NCI-H2196 treated with DMSO at 0.1 percent for 48 hours (cell line): ENCODE measurements around the gene FAM3C.
"Not testable (repeated sequence)": the region's sequence is repeated elsewhere in the genome, so short reads cannot be mapped to it uniquely, and the experiment has no call there.

Experiments
- DNase-seq: peaks from one replicate; lab custom pipeline; 2025; ENCODE audit not compliant: unreplicated experiment; lab: John Stamatoyannopoulos, UW

FAM3C gene

GRCh38 chr7:121334875-121335648 lies 61.0 kb downstream of the FAM3C start:
- DNase-seq = no peak

- DNase-seq = no peak
Measured at GRCh38 chr7:121334376-121334775, 61.7 kb downstream of the FAM3C start.

DNA sequence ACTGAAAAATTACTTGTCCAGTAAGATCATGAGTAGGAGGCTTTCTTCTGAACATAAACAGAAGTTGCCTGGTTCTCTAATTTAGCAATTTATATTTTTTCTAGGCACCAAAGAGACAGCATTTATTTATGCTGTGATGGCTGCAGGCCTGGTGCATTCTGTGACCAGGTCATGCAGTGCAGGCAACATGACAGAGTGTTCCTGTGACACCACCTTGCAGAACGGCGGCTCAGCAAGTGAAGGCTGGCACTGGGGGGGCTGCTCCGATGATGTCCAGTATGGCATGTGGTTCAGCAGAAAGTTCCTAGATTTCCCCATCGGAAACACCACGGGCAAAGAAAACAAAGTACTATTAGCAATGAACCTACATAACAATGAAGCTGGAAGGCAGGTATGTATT lies 64.5 kb downstream of the FAM3C start:
- no peak for DNase-seq

DNA sequence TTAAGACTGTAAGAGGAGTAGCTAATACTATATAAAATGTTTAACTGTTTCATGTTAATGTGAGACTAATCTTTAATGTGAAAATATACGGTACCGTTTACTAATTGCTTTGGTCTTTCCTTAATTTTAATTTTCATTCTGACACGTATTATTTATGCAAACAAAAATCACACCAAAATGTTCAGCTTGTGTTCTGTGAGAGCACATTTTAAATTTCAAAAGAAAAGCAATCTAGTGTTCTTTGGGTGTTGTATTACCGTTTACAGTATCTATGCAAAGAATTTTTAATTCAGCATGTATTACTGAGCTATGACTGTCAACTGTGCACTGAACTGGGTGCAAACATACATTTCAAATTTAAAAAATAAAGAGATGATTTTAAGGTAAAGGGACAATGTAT lies 65.1 kb downstream of the FAM3C start:
- no peak for DNase-seq

DNA sequence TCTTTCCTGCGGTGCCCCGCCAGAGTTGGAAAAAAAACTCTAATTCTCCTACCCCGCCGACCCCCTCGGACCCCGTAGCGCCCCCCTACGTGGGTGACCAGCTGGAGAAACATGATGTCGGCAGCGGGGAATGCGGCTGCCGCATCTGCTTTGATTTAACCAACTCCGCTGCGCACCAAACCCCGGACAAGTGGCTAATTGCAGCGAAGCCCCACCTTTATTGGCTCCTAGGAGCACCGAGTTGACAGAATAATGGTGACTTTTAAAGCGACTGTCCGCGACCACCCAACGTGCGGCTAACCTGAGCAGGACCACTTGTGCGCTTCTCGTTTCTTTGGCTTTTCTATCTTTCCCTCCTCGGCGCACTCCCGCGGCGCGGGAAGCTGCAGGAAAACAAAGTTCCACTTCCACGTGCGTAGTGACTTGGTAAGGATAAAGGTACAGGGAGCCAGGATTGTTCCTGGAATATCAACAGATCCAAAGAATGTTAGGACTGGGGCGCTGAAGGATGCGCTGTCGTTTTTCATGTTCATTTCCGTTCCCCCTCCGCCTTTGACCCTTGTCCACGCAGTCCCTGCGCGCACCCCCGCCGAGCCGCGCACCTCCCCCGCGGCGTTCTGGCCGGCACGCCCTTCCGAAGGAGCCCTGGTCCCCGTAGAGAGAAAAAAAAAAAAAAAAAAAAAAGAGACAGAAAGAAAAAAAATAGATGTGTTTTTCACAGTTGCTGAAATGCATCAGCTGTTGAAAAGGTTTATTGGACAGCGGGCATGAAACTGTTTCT lies 65.9 kb downstream of the FAM3C start:
- DNase-seq = no peak

DNA sequence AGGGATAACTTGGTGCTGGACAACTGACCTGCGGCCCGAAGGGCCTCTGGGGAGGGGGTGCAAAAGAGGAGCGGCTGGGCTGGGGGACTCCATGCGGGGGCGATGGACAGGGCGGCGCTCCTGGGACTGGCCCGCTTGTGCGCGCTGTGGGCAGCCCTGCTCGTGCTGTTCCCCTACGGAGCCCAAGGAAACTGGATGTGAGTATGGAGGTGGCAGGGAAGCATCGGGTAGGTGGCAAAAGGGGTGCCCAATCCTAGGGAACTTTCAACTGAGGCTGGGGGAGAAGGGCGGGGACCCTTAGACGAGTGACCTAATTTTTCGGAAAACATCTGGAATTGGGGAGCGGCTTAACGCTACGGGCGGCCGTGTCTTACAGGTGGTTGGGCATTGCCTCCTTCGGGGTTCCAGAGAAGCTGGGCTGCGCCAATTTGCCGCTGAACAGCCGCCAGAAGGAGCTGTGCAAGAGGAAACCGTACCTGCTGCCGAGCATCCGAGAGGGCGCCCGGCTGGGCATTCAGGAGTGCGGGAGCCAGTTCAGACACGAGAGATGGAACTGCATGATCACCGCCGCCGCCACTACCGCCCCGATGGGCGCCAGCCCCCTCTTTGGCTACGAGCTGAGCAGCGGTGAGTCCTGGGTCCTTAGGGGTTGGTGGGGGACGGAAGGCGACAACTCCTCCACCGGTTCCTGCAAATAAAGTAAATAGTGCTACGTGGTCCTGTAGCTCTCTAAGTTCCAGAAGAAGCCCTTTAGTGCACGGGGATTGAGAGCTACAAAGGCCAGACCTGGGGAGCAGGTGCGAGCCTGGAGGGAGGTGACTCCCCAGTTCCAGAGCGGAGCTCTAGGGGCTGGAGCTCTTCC lies 66.7 kb downstream of the FAM3C start:
- no peak for DNase-seq

DNA sequence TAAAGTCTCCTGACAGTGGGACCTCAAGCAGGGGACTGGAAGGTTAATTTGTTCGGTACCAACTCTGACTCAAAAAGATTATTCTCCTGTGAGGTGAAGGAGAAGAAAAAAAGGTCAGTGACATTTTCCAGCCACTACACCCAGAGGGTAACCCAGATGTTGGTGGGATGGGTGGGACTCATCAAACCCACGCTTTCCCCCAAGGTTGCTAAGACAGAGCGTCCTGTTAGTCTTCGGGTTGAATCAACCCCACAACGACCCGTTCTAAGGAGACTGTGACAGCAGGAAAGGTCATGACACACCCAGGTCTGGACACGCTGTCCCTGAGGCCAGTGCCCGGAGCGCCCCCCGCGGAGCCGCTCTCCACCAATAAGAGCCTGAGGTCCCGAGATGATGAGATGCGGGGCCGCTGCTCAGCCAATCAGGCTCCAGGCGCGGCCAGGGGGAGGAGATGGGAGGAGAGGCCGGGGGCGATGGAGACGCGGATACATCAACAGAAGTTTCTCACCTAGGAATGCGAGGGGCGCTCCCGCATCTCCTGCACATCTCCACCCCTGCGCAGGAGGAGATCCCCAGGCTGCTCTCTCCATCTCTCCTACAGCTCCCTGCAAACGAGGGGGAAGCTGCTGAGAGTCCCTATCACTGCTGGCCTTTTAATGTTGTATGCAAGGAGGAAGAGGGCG lies 67.5 kb downstream of the FAM3C start, which contains the start of gene WNT16:
Gene WNT16, plus strand, starts transcription at position 493 of the 683 bp plus-strand sequence. CDS start 293 bp downstream, outside the sequence.
- DNase-seq = no peak

DNA sequence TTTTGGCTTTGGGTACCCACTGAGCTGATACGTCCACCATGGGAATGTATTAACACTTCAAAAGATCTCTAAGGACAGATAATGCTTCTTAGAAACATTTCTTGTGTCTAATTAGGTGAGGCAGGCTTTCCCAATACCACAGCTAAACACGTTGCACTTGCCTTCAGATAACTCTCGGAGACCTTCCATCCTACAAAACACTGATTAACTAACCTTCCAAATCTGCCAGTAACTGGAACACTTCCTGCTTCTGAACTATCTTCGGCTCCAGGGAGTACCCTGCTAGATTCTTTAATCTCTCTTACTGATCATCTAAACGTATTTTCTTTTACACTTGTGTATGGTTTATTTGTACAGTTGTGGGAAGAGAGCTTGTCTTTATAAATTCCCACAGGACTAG lies 68.4 kb downstream of the FAM3C start:
- DNase-seq = no peak

- DNase-seq = no peak
Measured at GRCh38 chr7:121323515-121324302, 72.4 kb downstream of the FAM3C start.

GRCh38 chr7:121322460-121322859 lies 73.6 kb downstream of the FAM3C start:
- DNase-seq = no peak

GRCh38 chr7:121315170-121315569 lies 80.9 kb downstream of the FAM3C start:
- not testable (repeated sequence) for DNase-seq

GRCh38 chr7:121313793-121314676 lies 82.1 kb downstream of the FAM3C start:
- DNase-seq = peak; percentile 13

GRCh38 chr7:121313220-121313792 lies 82.8 kb downstream of the FAM3C start:
- no peak for DNase-seq

DNA sequence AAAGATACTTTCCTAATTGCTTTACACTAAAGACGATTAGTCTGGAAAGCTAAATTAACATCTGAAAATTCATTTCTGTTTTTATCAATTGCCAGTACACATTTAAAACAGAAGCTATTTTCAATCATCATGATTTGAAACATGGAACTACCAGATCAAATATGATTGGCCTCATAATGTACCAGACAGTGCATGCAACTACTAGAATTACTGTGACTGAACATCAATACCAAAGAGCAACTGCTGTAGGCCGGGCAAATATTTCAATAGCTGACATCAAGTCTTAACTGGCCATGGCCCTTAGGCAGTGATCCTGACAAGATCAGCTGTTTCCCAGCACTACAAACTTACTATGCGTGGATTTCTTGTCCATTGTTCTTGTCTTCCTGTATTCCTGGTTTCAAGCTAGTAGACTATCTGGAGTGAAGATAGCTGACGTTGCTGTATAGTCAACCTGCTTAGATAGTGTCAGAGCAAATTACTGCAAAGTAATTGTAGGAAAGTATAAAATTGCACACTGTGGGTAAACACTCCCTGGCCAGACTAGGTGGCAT lies 89.0 kb downstream of the FAM3C start:
- DNase-seq = no peak

GRCh38 chr7:121306565-121306964 lies 89.5 kb downstream of the FAM3C start:
- DNase-seq = no peak

- no peak for DNase-seq
Measured at GRCh38 chr7:121305109-121305508, 91.0 kb downstream of the FAM3C start.

GRCh38 chr7:121304102-121304658 lies 91.9 kb downstream of the FAM3C start:
- DNase-seq = no peak
